Pons (tissue), 1 donor: ENCODE data around the gene KIF25.
A peak's percentile ranks its signal among the peaks of the same experiment; 100 is the strongest.

Experiments
- DNase-seq: peaks from one replicate; pipeline ENCODE4 v3.0.0-alpha.2; 2016; ENCODE audit warnings: low spot score

The KIF25 gene

GRCh38 chr6:168037242-168037641 is 39.8 kb downstream of the KIF25 start:
- peak; percentile 61 for DNase-seq

- no peak for DNase-seq
Observed at GRCh38 chr6:168037856-168038255, 40.4 kb downstream of the KIF25 start.

GRCh38 chr6:168038576-168039140 is 41.2 kb downstream of the KIF25 start:
- DNase-seq, result no peak

GRCh38 chr6:168039301-168039700 is 41.8 kb downstream of the KIF25 start:
- DNase-seq, result no peak

GRCh38 chr6:168039849-168040248 is 42.4 kb downstream of the KIF25 start:
- DNase-seq, result no peak

- no peak for DNase-seq
Observed at GRCh38 chr6:168040856-168041496, 43.5 kb downstream of the KIF25 start.

- DNase-seq, result no peak
Observed at GRCh38 chr6:168041928-168042327, 44.5 kb downstream of the KIF25 start.

GRCh38 chr6:168042426-168043192 is 45.1 kb downstream of the KIF25 start:
- DNase-seq, result no peak

GRCh38 chr6:168043193-168043847 is 45.8 kb downstream of the KIF25 start:
- DNase-seq, result no peak

- no peak for DNase-seq
Observed at GRCh38 chr6:168043848-168044415, 46.5 kb downstream of the KIF25 start.

- DNase-seq, result no peak
Observed at GRCh38 chr6:168044521-168045130, 47.2 kb downstream of the KIF25 start.

GRCh38 chr6:168045141-168045691 is 47.7 kb downstream of the KIF25 start:
- DNase-seq, result no peak

- no peak for DNase-seq
Observed at GRCh38 chr6:168045706-168046620, 48.5 kb downstream of the KIF25 start.

GRCh38 chr6:168046696-168047095 is 49.2 kb downstream of the KIF25 start:
- DNase-seq, result no peak

GRCh38 chr6:168047841-168048723 is 50.6 kb downstream of the KIF25 start:
- DNase-seq, result peak; percentile 93

- no peak for DNase-seq
Observed at GRCh38 chr6:168048724-168049025, 51.2 kb downstream of the KIF25 start.

GRCh38 chr6:168049277-168049676 is 51.8 kb downstream of the KIF25 start:
- no peak for DNase-seq

GRCh38 chr6:168049706-168050224 is 52.3 kb downstream of the KIF25 start:
- no peak for DNase-seq

GRCh38 chr6:168050225-168050880 is 52.9 kb downstream of the KIF25 start:
- no peak for DNase-seq
